GM12878 (cell line): ENCODE measurements around the gene SLC6A2. TPM values are rescaled to one million over a fixed set of nuclear protein-coding genes. Genes with fewer than 3 reads are reported as not detected.

Experiments used
- ATAC-seq: fragments of 200-7000 bp; cut with Tn5 transposase; 3 replicates; pipeline ENCODE4 v1.9.1; 2020; ENCODE audit warnings: mild to moderate bottlenecking, moderate library complexity
- BruUV-seq: library from RNA; stranded (reverse); fragments of 400-500 nt; replicated peaks from 2 replicates; lab custom pipeline; 2021; lab: Mats Ljungman, UMichigan
- CTCF ChIA-PET: fragments of 300-600 bp; sonication (Branson Sonifier 250); formaldehyde crosslinking; extraction: SDS; loops from one replicate; lab custom pipeline; 2021; ENCODE audit warnings: inconsistent platforms; lab: Yijun Ruan, JAX
- POLR2A ChIA-PET: fragments of 350-600 bp; formaldehyde crosslinking; extraction: SDS; loops from one replicate; lab custom pipeline; 2021; ENCODE audit warnings: inconsistent platforms; lab: Charles Lee
- RAD21 ChIA-PET: fragments of 300-600 bp; sonication (Branson Sonifier 250); formaldehyde crosslinking; loops from one replicate; lab custom pipeline; 2023; ENCODE audit warnings: antibody characterized with exemption; ENCODE audit not compliant: unreplicated experiment; lab: Charles Lee
- SMC1A ChIA-PET: fragments of 300-600 bp; sonication (Branson Sonifier 250); formaldehyde crosslinking; loops from one replicate; lab custom pipeline; 2023; ENCODE audit not compliant: unreplicated experiment, uncharacterized antibody; lab: Charles Lee
- DNase-seq: peaks from one replicate; pipeline ENCODE4 v3.0.0-alpha.2; 2011; ENCODE audit warnings: low read depth, low spot score
- FAIRE-seq: peaks from 3 replicates; lab custom pipeline; 2011; peaks lifted over from hg19 to GRCh38; lab: Jason Lieb, UNC
- H2AFZ ChIP-seq: 2 replicates; pipeline ENCODE4 v1.6.0; 2011; ENCODE audit warnings: low read depth, low read length, control low read depth; ENCODE audit not compliant: control insufficient read depth
- H3K27ac ChIP-seq: 2 replicates; pipeline ENCODE4 v1.5.1; 2011; ENCODE audit warnings: control low read depth; ENCODE audit not compliant: control insufficient read depth, insufficient read depth
- H3K27me3 ChIP-seq, 2 experiments: replicated peaks in 1 of 2; 2 replicates each; pipeline versions ENCODE4 v1.6.0 to v1.6.1; 2011; ENCODE audit warnings: low read length in 1 of 2; ENCODE audit not compliant: control insufficient read depth in 2 of 2, insufficient read depth in 2 of 2
- H3K36me3 ChIP-seq, 2 experiments: 2 replicates each; pipeline ENCODE4 v1.5.1; 2011; ENCODE audit warnings: low read length in 1 of 2; ENCODE audit not compliant: control insufficient read depth in 2 of 2, insufficient read depth in 2 of 2
- H3K4me1 ChIP-seq: 2 replicates; pipeline ENCODE4 v1.6.1; 2011; ENCODE audit warnings: mild to moderate bottlenecking, low read length, moderate library complexity, mixed read lengths; ENCODE audit not compliant: control insufficient read depth, insufficient read depth
- H3K4me2 ChIP-seq: 2 replicates; pipeline ENCODE4 v1.6.0; 2011; ENCODE audit warnings: control low read depth; ENCODE audit not compliant: control insufficient read depth, insufficient read depth
- H3K4me3 ChIP-seq: fragments of 200-600 bp; sonication (generic); 2 replicates; pipeline ENCODE4 v1.5.1; 2016
- H3K79me2 ChIP-seq: 2 replicates; pipeline ENCODE4 v1.6.0; 2011; ENCODE audit warnings: low read length; ENCODE audit not compliant: control insufficient read depth, insufficient read depth
- H3K9ac ChIP-seq: 2 replicates; pipeline ENCODE4 v1.8.0; 2011; ENCODE audit warnings: low read length, control low read depth, mixed read lengths; ENCODE audit not compliant: control insufficient read depth, insufficient read depth
- H3K9me3 ChIP-seq: replicated peaks from 3 replicates; pipeline ENCODE4 v1.5.1; 2011; ENCODE audit warnings: mild to moderate bottlenecking, low read length; ENCODE audit not compliant: control insufficient read depth, insufficient read depth
- H4K20me1 ChIP-seq: 2 replicates; pipeline ENCODE4 v1.6.0; 2011; ENCODE audit not compliant: control insufficient read depth, insufficient read depth
- BACH1 ChIP-seq: fragments of 450-650 bp; IDR thresholded peaks from 2 replicates; pipeline ENCODE4 v1.6.1; 2017; ENCODE audit warnings: mild to moderate bottlenecking, borderline replicate concordance
- CBX3 ChIP-seq: fragments of 200-600 bp; sonication (generic); IDR thresholded peaks from 2 replicates; pipeline ENCODE4 v1.6.1; 2016; ENCODE audit warnings: low read depth, borderline replicate concordance
- CREB1 ChIP-seq: IDR thresholded peaks from 2 replicates; pipeline ENCODE4 v1.6.1; 2012; ENCODE audit warnings: low read depth, mild to moderate bottlenecking, inconsistent platforms
- IKZF1 ChIP-seq: fragments of 450-650 bp; conservative IDR thresholded peaks from 2 replicates; pipeline ENCODE4 v1.6.1; 2017; ENCODE audit warnings: antibody characterized with exemption, mild to moderate bottlenecking
- IKZF2 ChIP-seq, 2 experiments: fragments of 450-650 bp; IDR thresholded peaks; 2 replicates each; pipeline ENCODE4 v1.6.1; 2017; ENCODE audit warnings: mild to moderate bottlenecking in 2 of 2, moderate library complexity in 2 of 2
- MEF2B ChIP-seq: fragments of 450-650 bp; IDR thresholded peaks from 2 replicates; pipeline ENCODE4 v1.6.1; 2018; ENCODE audit warnings: mild to moderate bottlenecking, moderate library complexity; ENCODE audit not compliant: partially characterized antibody, poor library complexity, severe bottlenecking
- NFXL1 ChIP-seq: fragments of 450-650 bp; IDR thresholded peaks from 2 replicates; pipeline ENCODE4 v1.6.1; 2017; ENCODE audit warnings: antibody characterized with exemption, mild to moderate bottlenecking, borderline replicate concordance
- POLR2AphosphoS2 ChIP-seq: IDR thresholded peaks from 2 replicates; pipeline ENCODE4 v1.6.1; 2011; ENCODE audit warnings: low read depth, mild to moderate bottlenecking, low read length, improper control_type of control experiment, moderate library complexity
- POLR2AphosphoS5 ChIP-seq: IDR thresholded peaks from 2 replicates; pipeline ENCODE4 v1.6.1; 2011; ENCODE audit warnings: mild to moderate bottlenecking, low read length, inconsistent platforms
- RAD51 ChIP-seq: fragments of 450-650 bp; IDR thresholded peaks from 2 replicates; pipeline ENCODE4 v1.6.1; 2016; ENCODE audit warnings: moderate library complexity, mild to moderate bottlenecking, inconsistent platforms
- SIN3A ChIP-seq: IDR thresholded peaks from 2 replicates; pipeline ENCODE4 v1.6.1; 2012; ENCODE audit warnings: low read depth, low read length, improper control_type of control experiment
- YBX1 ChIP-seq: fragments of 450-650 bp; IDR thresholded peaks from 2 replicates; pipeline ENCODE4 v1.6.1; 2016; ENCODE audit warnings: antibody characterized with exemption
- WGBS: methylation state at CpG from one replicate; pipeline ENCODE4 v1.1.6; 2016; ENCODE audit warnings: low lambda C conversion rate; ENCODE audit not compliant: insufficient replicate concordance, insufficient coverage; ENCODE audit errors: missing lambda C conversion rate; 5-methylcytosine and 5-hydroxymethylcytosine counted together
- in situ Hi-C: fragments of 300-500 bp; cut with MboI; formaldehyde crosslinking; loops from 9 replicates; pipeline ENCODE4 v1.14.3; 2018; ENCODE audit warnings: mixed read lengths
- intact Hi-C: fragments of 100-400 bp; cut with micrococcal nuclease; formaldehyde crosslinking; loops from one replicate; pipeline ENCODE4 v1.14.2; 2022; ENCODE audit not compliant: unreplicated experiment
- polyA plus RNA-seq, 11 experiments: library from polyadenylated mRNA; depleted of rRNA in 4 of 11; unstranded in 6 of 11; stranded (reverse) in 5 of 11; fragments of >200 nt; fragmentation: Nextera tagmentation in 4 of 11; fragmentation: Illumina TruSeq in 1 of 11; extraction: Ambion mirVana in 4 of 11; extraction: Trizol in 1 of 11; gene quantifications; 1 replicate in 1 of 11; 2 replicates in 10 of 11; pipeline versions ENCODE4 v1.2.1 to v1.2.3, GENCODE V29; 2011 to 2016; ENCODE audit warnings: inconsistent platforms in 2 of 11, missing spikeins in 2 of 11, low read depth in 1 of 11
- total RNA-seq, 4 experiments: library from RNA; depleted of rRNA in 3 of 4; stranded (reverse); fragments of >200 nt in 3 of 4; fragmentation: Illumina TruSeq in 1 of 4; extraction: Trizol in 1 of 4; gene quantifications; 2 replicates each; pipeline versions ENCODE4 v1.2.1 to v1.2.3, GENCODE V29; 2013 to 2021
- TF ChIP-seq, protein P1 (sequence below): fragments of 450-650 bp; IDR thresholded peaks from 2 replicates; pipeline ENCODE4 v1.6.1; 2017; ENCODE audit warnings: mild to moderate bottlenecking, low read depth, inconsistent platforms; ENCODE audit not compliant: poor library complexity, severe bottlenecking
- TF ChIP-seq, protein P2 (sequence below): IDR thresholded peaks from 2 replicates; pipeline ENCODE4 v1.6.1; 2012; ENCODE audit warnings: mild to moderate bottlenecking, low read depth, low read length

Gene SLC6A2
- total and polyA plus RNA-seq, 10 of the 15 experiments (the other 5 are each of a cell fraction or from before 2014, with no cell fraction given): not detected

DNA sequence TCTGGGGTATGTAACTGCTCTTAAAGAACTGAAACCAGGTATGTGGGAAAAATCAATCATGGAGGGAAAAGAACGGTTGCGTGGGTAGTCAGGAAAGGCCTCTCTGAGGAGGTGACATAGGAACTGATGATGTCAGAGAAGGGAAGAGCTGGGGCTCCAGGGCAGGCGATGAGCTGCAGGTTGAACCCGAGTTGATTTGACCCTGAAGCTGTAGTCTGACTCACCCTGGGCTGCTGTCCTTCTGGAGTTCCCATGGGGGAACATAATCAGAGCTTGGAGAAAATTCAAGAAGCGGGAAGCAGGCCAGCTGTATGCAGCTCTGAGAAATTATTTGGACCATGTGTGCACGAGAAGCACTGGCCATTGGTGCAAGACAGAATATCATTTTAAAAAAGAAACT is 16.7 kb downstream of the SLC6A2 start (continued):
- TF ChIP-seq, protein P1, sequence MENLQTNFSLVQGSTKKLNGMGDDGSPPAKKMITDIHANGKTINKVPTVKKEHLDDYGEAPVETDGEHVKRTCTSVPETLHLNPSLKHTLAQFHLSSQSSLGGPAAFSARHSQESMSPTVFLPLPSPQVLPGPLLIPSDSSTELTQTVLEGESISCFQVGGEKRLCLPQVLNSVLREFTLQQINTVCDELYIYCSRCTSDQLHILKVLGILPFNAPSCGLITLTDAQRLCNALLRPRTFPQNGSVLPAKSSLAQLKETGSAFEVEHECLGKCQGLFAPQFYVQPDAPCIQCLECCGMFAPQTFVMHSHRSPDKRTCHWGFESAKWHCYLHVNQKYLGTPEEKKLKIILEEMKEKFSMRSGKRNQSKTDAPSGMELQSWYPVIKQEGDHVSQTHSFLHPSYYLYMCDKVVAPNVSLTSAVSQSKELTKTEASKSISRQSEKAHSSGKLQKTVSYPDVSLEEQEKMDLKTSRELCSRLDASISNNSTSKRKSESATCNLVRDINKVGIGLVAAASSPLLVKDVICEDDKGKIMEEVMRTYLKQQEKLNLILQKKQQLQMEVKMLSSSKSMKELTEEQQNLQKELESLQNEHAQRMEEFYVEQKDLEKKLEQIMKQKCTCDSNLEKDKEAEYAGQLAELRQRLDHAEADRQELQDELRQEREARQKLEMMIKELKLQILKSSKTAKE: no peak
- no peak for TF ChIP-seq POLR2AphosphoS5

DNA sequence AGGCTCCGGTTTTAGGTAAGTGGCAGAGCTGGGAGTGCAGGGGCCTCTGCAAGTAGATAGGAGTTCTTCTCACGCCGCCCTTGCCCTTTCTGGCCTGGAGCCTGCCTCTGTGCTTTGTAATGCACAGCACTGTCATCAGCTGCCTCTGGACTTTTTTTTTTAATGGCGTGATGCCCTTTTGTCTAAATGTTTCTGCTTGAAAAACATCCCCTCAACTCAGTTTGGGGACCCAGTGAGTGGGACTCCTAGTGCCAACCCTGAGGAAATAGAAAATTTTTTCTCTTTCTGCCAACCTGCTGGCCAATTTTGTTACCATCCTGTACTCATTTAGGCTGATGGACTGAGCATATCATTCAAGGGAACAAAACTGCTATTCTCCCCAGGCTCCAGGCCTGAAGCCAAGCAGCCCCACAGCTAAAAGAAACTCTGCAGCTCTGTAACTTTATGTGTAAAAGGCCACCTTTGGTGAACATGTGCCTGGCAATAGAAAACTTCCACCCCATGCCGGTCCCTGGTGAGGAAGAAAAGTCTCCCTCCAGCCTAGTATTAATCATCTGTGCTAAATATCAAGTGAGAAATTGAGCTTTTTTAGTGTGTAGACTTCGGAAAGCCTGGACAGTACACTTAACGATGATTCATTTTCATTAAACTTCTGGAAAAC is 22.5 kb downstream of the SLC6A2 start:
- ChIA-PET SMC1A (no interaction called here), POLR2A (no interaction called here), CTCF (no interaction called here), RAD21 (no interaction called here)
- Histone ChIP-seq H3K4me1 (no peaks in the 10 kb centered on the region), H3K27me3 (no peaks in the 10 kb centered on the region), H4K20me1 (no peaks in the 10 kb centered on the region), H3K9ac (no peak overlapping the region), H3K4me2 (no peak overlapping the region), H2AFZ (no peak overlapping the region), H3K9me3 (no peaks in the 10 kb centered on the region), H3K27ac (no peak overlapping the region), H3K36me3 (no peaks in the 10 kb centered on the region), H3K4me3 (no peak overlapping the region), H3K79me2 (no peaks in the 10 kb centered on the region)
- intact Hi-C loops: no loop called here
- in situ Hi-C loops: no loop called here
- BruUV-seq: no TSS peak
- DNase-seq: no peak
- ATAC-seq: no peak
- FAIRE-seq: no peak
- TF ChIP-seq YBX1: no peak
- no peak for TF ChIP-seq BACH1
- TF ChIP-seq RAD51: no peak
- TF ChIP-seq POLR2AphosphoS2: no peak
- TF ChIP-seq IKZF2 (IDR thresholded peaks at IDR 0.05): no peak
- TF ChIP-seq MEF2B: no peak
- no peak for TF ChIP-seq CBX3
- TF ChIP-seq, protein P2, sequence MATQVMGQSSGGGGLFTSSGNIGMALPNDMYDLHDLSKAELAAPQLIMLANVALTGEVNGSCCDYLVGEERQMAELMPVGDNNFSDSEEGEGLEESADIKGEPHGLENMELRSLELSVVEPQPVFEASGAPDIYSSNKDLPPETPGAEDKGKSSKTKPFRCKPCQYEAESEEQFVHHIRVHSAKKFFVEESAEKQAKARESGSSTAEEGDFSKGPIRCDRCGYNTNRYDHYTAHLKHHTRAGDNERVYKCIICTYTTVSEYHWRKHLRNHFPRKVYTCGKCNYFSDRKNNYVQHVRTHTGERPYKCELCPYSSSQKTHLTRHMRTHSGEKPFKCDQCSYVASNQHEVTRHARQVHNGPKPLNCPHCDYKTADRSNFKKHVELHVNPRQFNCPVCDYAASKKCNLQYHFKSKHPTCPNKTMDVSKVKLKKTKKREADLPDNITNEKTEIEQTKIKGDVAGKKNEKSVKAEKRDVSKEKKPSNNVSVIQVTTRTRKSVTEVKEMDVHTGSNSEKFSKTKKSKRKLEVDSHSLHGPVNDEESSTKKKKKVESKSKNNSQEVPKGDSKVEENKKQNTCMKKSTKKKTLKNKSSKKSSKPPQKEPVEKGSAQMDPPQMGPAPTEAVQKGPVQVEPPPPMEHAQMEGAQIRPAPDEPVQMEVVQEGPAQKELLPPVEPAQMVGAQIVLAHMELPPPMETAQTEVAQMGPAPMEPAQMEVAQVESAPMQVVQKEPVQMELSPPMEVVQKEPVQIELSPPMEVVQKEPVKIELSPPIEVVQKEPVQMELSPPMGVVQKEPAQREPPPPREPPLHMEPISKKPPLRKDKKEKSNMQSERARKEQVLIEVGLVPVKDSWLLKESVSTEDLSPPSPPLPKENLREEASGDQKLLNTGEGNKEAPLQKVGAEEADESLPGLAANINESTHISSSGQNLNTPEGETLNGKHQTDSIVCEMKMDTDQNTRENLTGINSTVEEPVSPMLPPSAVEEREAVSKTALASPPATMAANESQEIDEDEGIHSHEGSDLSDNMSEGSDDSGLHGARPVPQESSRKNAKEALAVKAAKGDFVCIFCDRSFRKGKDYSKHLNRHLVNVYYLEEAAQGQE: no peak
- no peak for TF ChIP-seq SIN3A
- TF ChIP-seq NFXL1: no peak
- TF ChIP-seq IKZF1: no peak
- TF ChIP-seq CREB1: no peak
- WGBS: 24% methylated on average over 7 of the region's 7 CpGs
